Thymus (tissue), 11 donors: ENCODE data around the gene FUT6. TPM values are rescaled to one million over a fixed set of nuclear protein-coding genes. Genes with fewer than 3 reads are reported as not detected.

Experiments
- DNase-seq, 9 donors: peaks; one replicate each; pipeline ENCODE4 v3.0.0-alpha.2; 2013; ENCODE audit warnings: low spot score in 9 of 9, low read depth in 6 of 9, missing footprints in 1 of 9
- H3K27ac ChIP-seq, 2 donors: one replicate each; pipeline ENCODE4 v1.5.1; 2013; ENCODE audit warnings: control low read depth in 1 of 2, low read depth in 1 of 2, low read length in 1 of 2, mild to moderate bottlenecking in 1 of 2, moderate library complexity in 1 of 2
- H3K27me3 ChIP-seq, 2 donors: one replicate each; pipeline ENCODE4 v1.5.1; 2013; ENCODE audit warnings: low read length in 1 of 2; ENCODE audit not compliant: control insufficient read depth in 2 of 2, insufficient read depth in 1 of 2
- H3K36me3 ChIP-seq, 2 donors: one replicate each; pipeline ENCODE4 v1.5.1; 2013; ENCODE audit warnings: low read length in 1 of 2, mild to moderate bottlenecking in 1 of 2, moderate library complexity in 1 of 2; ENCODE audit not compliant: control insufficient read depth in 2 of 2, insufficient read depth in 2 of 2
- H3K4me1 ChIP-seq, 2 donors: one replicate each; pipeline ENCODE4 v1.5.1; 2013; ENCODE audit warnings: low read length in 2 of 2; ENCODE audit not compliant: control insufficient read depth in 2 of 2, insufficient read depth in 2 of 2
- H3K4me3 ChIP-seq, 2 donors: one replicate each; pipeline ENCODE4 v1.5.1; 2013; ENCODE audit warnings: low read length in 2 of 2, control low read depth in 1 of 2, mild to moderate bottlenecking in 1 of 2
- H3K9me3 ChIP-seq, 2 donors: one replicate each; pipeline ENCODE4 v1.5.1; 2013; ENCODE audit warnings: low read length in 1 of 2, mild to moderate bottlenecking in 1 of 2; ENCODE audit not compliant: control insufficient read depth in 2 of 2, insufficient read depth in 1 of 2
- whole genome bisulfite sequencing: extraction: QIAGEN DNeasy Blood & Tissue Kit; methylation state at CpG from one replicate; pipeline ENCODE4 v1.1.7; 2013; 5-methylcytosine and 5-hydroxymethylcytosine counted together
- polyA plus RNA-seq: library from polyadenylated mRNA; stranded (reverse); fragments of 200-250 nt; gene quantifications from one replicate; pipeline ENCODE4 v1.2.3, GENCODE V29; 2013
- total RNA-seq: library from RNA; stranded (reverse); fragments of 120-200 nt; gene quantifications from one replicate; pipeline ENCODE4 v1.2.4, GENCODE V29; 2013
- donor health status: healthy.

Gene FUT6
- total and polyA plus RNA-seq, 2 donors = under 0.01 to 0.43 TPM

- no peak overlapping the region for H3K4me3 ChIP-seq
- peaks cover 11 to 27% of the 10 kb centered on the region in 2 donors for H3K27me3 ChIP-seq
- H3K36me3 ChIP-seq = no peaks in the 10 kb centered on the region
- H3K27ac ChIP-seq = no peak overlapping the region
- H3K4me1 ChIP-seq = peaks cover 23 to 32% of the 10 kb centered on the region in 2 donors
- DNase-seq = no peak
- H3K9me3 ChIP-seq = peaks cover 0 to 9% of the 10 kb centered on the region in 2 donors
- 96% methylated on average over 9 of the region's 9 CpGs for WGBS
These were observed 8.3 kb downstream of the FUT6 start for GRCh38 chr19:5831159-5831558.

GRCh38 chr19:5829567-5830310, 9.8 kb downstream of the FUT6 start:
- WGBS = 85% methylated on average over 34 of the region's 34 CpGs
- no peaks in the 10 kb centered on the region for H3K36me3 ChIP-seq
- H3K27ac ChIP-seq = no peak overlapping the region
- H3K27me3 ChIP-seq = peaks cover 9 to 29% of the 10 kb centered on the region in 2 donors
- no peak overlapping the region for H3K4me3 ChIP-seq
- peaks cover 24 to 34% of the 10 kb centered on the region in 2 donors for H3K4me1 ChIP-seq
- H3K9me3 ChIP-seq = peaks cover 0 to 9% of the 10 kb centered on the region in 2 donors
- DNase-seq = no peak

GRCh38 chr19:5828661-5829566, 10.6 kb downstream of the FUT6 start:
- Histone ChIP-seq H3K9me3 (peaks cover 0 to 9% of the 10 kb centered on the region in 2 donors), H3K4me1 (peaks cover 24 to 34% of the 10 kb centered on the region in 2 donors), H3K27me3 (peaks cover 7 to 31% of the 10 kb centered on the region in 2 donors), H3K4me3 (peak overlapping the region; percentile 54 to 60), H3K27ac (peak overlapping the region; percentile 68 to 87), H3K36me3 (no peaks in the 10 kb centered on the region)
- WGBS = 5% methylated on average over 47 of the region's 47 CpGs
- DNase-seq = peak in 3 of 9 donors; percentile 9 to 50 (median 23)

GRCh38 chr19:5827891-5828660, 11.4 kb downstream of the FUT6 start:
- peak; percentile 72 to 92 (median 83) for DNase-seq
- peaks cover 24 to 34% of the 10 kb centered on the region in 2 donors for H3K4me1 ChIP-seq
- peak overlapping the region; percentile 54 to 60 for H3K4me3 ChIP-seq
- H3K36me3 ChIP-seq = no peaks in the 10 kb centered on the region
- under 1% methylated on average over 91 of the region's 91 CpGs for WGBS
- H3K27ac ChIP-seq = peak overlapping the region; percentile 68 to 87
- peaks cover 0 to 9% of the 10 kb centered on the region in 2 donors for H3K9me3 ChIP-seq
- peaks cover 7 to 35% of the 10 kb centered on the region in 2 donors for H3K27me3 ChIP-seq

- peaks cover 24 to 34% of the 10 kb centered on the region in 2 donors for H3K4me1 ChIP-seq
- peaks cover 7 to 36% of the 10 kb centered on the region in 2 donors for H3K27me3 ChIP-seq
- peaks cover 0 to 9% of the 10 kb centered on the region in 2 donors for H3K9me3 ChIP-seq
- peak overlapping the region; percentile 17 to 60 for H3K4me3 ChIP-seq
- peak overlapping the region; percentile 75 to 87 for H3K27ac ChIP-seq
- 19% methylated on average over 37 of the region's 37 CpGs for WGBS
- no peak for DNase-seq
- no peaks in the 10 kb centered on the region for H3K36me3 ChIP-seq
These were observed 12.1 kb downstream of the FUT6 start for GRCh38 chr19:5827342-5827890.

- Histone ChIP-seq H3K4me3 (peak overlapping the region in 1 of 2 donors; percentile 25), H3K27me3 (peaks cover 7 to 41% of the 10 kb centered on the region in 2 donors), H3K4me1 (peaks cover 24 to 34% of the 10 kb centered on the region in 2 donors), H3K36me3 (no peaks in the 10 kb centered on the region), H3K9me3 (peaks cover 0 to 9% of the 10 kb centered on the region in 2 donors), H3K27ac (peak overlapping the region; percentile 11 to 75)
- 13% methylated on average over 24 of the region's 24 CpGs for WGBS
- DNase-seq = peak in 8 of 9 donors; percentile 59 to 91 (median 76)
These were observed 12.8 kb downstream of the FUT6 start for GRCh38 chr19:5826531-5827341.

- DNase-seq = no peak
- Histone ChIP-seq H3K27ac (no peak overlapping the region), H3K4me3 (no peak overlapping the region), H3K4me1 (peaks cover 24 to 34% of the 10 kb centered on the region in 2 donors), H3K36me3 (no peaks in the 10 kb centered on the region), H3K27me3 (peaks cover 7 to 43% of the 10 kb centered on the region in 2 donors), H3K9me3 (peaks cover 0 to 9% of the 10 kb centered on the region in 2 donors)
- WGBS = 98% methylated on average over 21 of the region's 21 CpGs
These were observed 14.3 kb downstream of the FUT6 start for GRCh38 chr19:5825178-5825577.

GRCh38 chr19:5824751-5825150, 14.8 kb downstream of the FUT6 start:
- Histone ChIP-seq H3K4me3 (no peak overlapping the region), H3K27ac (no peak overlapping the region), H3K4me1 (peaks cover 24 to 34% of the 10 kb centered on the region in 2 donors), H3K36me3 (no peaks in the 10 kb centered on the region), H3K27me3 (peaks cover 7 to 38% of the 10 kb centered on the region in 2 donors), H3K9me3 (peaks cover 0 to 9% of the 10 kb centered on the region in 2 donors)
- no peak for DNase-seq
- 97% methylated on average over 10 of the region's 10 CpGs for WGBS
